Neural crest cell (in vitro differentiated cells): Measurements from ENCODE around the gene BEST3. TPM values are rescaled to one million over a fixed set of nuclear protein-coding genes. Genes with fewer than 3 reads are reported as not detected.

Experiments used
- DNase-seq: peaks from one replicate; pipeline ENCODE4 v3.0.0; 2021; ENCODE audit warnings: low read depth, mixed read lengths, low spot score
- H3K27ac Mint-ChIP-seq: one replicate; pipeline ENCODE4 v1.8.0; 2021; ENCODE audit warnings: mild to moderate bottlenecking, mixed read lengths; ENCODE audit not compliant: unreplicated experiment
- H3K27me3 Mint-ChIP-seq: 2 replicates; pipeline ENCODE4 v1.8.0; 2021; ENCODE audit warnings: low read depth, mild to moderate bottlenecking, mixed read lengths
- H3K36me3 Mint-ChIP-seq: 2 replicates; pipeline ENCODE4 v1.8.0; 2021; ENCODE audit warnings: low read depth, mild to moderate bottlenecking, mixed read lengths
- H3K4me1 Mint-ChIP-seq: 2 replicates; pipeline ENCODE4 v1.8.0; 2021; ENCODE audit warnings: mixed read lengths
- H3K4me3 Mint-ChIP-seq: one replicate; pipeline ENCODE4 v1.8.0; 2021; ENCODE audit warnings: mild to moderate bottlenecking, mixed read lengths
- H3K9me3 Mint-ChIP-seq: 2 replicates; pipeline ENCODE4 v1.8.0; 2021; ENCODE audit warnings: mixed read lengths
- CTCF ChIP-seq: fragments of 200-600 bp; sonication (generic); conservative IDR thresholded peaks from 2 replicates; pipeline ENCODE4 v1.5.0; 2021; ENCODE audit warnings: antibody characterized with exemption, mild to moderate bottlenecking
- total RNA-seq: library from RNA; stranded (reverse); gene quantifications from 2 replicates; pipeline ENCODE4 v1.2.1, GENCODE V29; 2021

Gene BEST3
- total RNA-seq, 1 donor from 2014 or later, result not detected

DNA sequence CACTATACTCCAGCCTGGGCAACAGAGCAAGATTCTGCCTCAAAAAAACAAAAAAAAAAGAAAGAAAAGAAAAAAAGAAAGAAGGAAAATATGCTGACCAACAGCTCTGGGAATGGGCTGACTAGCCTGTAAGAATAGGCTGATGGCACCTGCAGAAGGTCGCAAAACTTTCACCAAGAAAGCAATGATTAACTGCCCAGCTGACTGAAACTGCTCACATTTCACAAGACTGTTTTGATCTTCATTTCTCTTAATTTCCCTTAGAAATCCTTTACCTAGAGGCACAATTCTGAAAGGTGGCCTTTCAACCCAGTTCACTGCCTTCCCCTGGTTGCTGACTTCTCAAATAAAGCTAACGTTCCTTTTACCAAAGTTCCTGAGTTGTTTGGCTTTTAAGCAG lies 12.4 kb downstream of the BEST3 start:
- Mint-ChIP-seq H3K27ac (no peak overlapping the region), H3K36me3 (no peaks in the 10 kb centered on the region), H3K4me1 (peaks cover 27% of the 10 kb centered on the region), H3K27me3 (no peaks in the 10 kb centered on the region), H3K4me3 (no peak overlapping the region), H3K9me3 (no peaks in the 10 kb centered on the region)
- DNase-seq, result no peak
- no peak for TF ChIP-seq CTCF

GRCh38 chr12:69685810-69686209 lies 13.3 kb downstream of the BEST3 start:
- Mint-ChIP-seq H3K9me3 (no peaks in the 10 kb centered on the region), H3K36me3 (no peaks in the 10 kb centered on the region), H3K4me1 (peaks cover 27% of the 10 kb centered on the region), H3K4me3 (no peak overlapping the region), H3K27ac (no peak overlapping the region), H3K27me3 (no peaks in the 10 kb centered on the region)
- TF ChIP-seq CTCF, result no peak
- DNase-seq, result no peak

- Mint-ChIP-seq H3K36me3 (no peaks in the 10 kb centered on the region), H3K4me3 (no peak overlapping the region), H3K27me3 (no peaks in the 10 kb centered on the region), H3K4me1 (peaks cover 23% of the 10 kb centered on the region), H3K9me3 (no peaks in the 10 kb centered on the region), H3K27ac (no peak overlapping the region)
- no peak for TF ChIP-seq CTCF
- no peak for DNase-seq
Measured at GRCh38 chr12:69684466-69684865, 14.6 kb downstream of the BEST3 start.

DNA sequence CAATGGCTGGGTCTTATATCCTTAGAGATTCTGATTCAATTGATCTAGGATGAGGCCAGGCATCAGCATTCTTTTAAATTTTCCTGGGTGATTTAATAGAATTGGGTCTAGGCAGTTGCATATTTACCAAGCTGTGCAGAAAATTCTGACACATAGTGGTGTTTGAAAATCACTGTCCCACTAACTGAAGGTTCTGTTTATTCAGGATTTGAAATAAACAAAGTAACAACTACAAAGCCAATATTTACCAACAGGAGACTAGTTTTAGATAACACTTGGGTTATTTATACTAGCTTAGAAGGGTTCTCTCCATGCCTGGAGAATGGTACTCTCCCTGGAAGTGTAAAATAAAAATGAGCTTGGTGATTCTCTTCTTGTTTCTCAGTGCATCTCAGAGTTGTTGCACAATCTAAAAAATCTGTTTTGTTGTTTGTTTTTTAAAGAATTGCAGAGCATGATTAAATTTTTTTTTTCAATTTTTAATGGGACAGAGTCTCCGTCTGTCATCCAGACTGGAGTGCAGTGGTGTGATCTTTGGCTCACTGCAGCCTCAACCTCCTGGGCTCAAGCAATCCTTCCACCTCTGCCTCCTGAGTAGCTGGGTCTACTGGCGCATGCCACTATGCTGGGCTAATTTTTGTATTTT lies 16.9 kb downstream of the BEST3 start:
- Mint-ChIP-seq H3K4me1 (peaks cover 8% of the 10 kb centered on the region), H3K27me3 (no peaks in the 10 kb centered on the region), H3K36me3 (no peaks in the 10 kb centered on the region), H3K4me3 (no peak overlapping the region), H3K27ac (no peak overlapping the region), H3K9me3 (no peaks in the 10 kb centered on the region)
- TF ChIP-seq CTCF, result no peak
- no peak for DNase-seq

DNA sequence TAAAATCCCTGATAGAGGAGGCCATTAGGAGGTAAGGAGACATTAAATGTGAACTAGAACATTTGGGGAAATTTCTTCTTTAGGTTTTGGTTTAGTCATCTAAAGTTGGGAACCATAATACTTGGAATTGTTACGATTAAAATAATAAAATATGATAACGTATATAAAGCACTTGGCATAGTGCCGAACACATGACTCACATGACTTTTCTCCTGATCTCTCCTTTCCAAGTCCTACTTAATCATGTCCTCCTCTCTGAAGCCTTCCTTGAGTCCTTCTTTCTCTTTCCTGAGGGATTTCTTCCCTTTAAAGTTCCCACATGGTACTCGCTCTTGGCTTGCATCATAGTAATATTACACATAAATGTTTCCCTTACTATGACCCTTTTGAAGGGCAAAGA lies 20.0 kb downstream of the BEST3 start:
- Mint-ChIP-seq H3K4me1 (no peaks in the 10 kb centered on the region), H3K36me3 (no peaks in the 10 kb centered on the region), H3K4me3 (no peak overlapping the region), H3K27ac (no peak overlapping the region), H3K27me3 (no peaks in the 10 kb centered on the region), H3K9me3 (no peaks in the 10 kb centered on the region)
- DNase-seq, result no peak
- no peak for TF ChIP-seq CTCF
